ENCODE data around the gene GSPT1.

DNA sequence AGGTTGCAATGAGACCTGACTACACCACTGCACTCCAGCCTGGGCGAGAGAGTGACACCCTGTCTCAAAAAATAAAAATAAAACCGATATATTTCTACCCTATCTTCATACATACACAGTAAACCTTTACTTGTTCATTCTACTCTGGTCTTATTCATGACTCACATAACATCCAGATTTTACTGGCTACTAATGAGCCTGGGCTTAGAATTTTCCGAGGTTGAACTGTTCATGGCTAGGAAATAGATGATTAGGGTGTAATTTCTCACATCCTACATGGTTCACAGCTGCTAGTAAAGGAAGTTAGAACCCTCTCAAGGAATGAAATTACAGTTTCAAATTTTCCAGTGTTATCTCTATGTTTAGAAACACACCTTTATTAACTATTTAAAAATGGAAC lies 14.7 kb downstream of the GSPT1 start:
- TF ChIP-seq, protein P1, sequence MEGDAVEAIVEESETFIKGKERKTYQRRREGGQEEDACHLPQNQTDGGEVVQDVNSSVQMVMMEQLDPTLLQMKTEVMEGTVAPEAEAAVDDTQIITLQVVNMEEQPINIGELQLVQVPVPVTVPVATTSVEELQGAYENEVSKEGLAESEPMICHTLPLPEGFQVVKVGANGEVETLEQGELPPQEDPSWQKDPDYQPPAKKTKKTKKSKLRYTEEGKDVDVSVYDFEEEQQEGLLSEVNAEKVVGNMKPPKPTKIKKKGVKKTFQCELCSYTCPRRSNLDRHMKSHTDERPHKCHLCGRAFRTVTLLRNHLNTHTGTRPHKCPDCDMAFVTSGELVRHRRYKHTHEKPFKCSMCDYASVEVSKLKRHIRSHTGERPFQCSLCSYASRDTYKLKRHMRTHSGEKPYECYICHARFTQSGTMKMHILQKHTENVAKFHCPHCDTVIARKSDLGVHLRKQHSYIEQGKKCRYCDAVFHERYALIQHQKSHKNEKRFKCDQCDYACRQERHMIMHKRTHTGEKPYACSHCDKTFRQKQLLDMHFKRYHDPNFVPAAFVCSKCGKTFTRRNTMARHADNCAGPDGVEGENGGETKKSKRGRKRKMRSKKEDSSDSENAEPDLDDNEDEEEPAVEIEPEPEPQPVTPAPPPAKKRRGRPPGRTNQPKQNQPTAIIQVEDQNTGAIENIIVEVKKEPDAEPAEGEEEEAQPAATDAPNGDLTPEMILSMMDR (IDR thresholded peaks at IDR 0.05; ENCODE audit: insufficient read depth, low read length, poor library complexity, severe bottlenecking) = no peak
- no peak for TF ChIP-seq EZH2phosphoT487 (conservative IDR thresholded peaks at IDR 0.05; ENCODE audit: low read length)
